A673 (cell line): ENCODE data around the gene NUDT14.

Source experiments
- CTCF ChIP-seq: fragments of 300-800, 200-600 bp; sonication (generic); conservative IDR thresholded peaks from 2 replicates; pipeline ENCODE4 v1.5.1; 2017; ENCODE audit warnings: low read depth, mild to moderate bottlenecking, antibody characterized with exemption, low read length, moderate library complexity, mixed read lengths
- EZH2 ChIP-seq: fragments of 200-600 bp; sonication (generic); IDR thresholded peaks from 2 replicates; pipeline ENCODE4 v1.6.1; 2017; ENCODE audit warnings: borderline replicate concordance, low read depth, mild to moderate bottlenecking, mixed read lengths, antibody characterized with exemption, low read length; ENCODE audit not compliant: poor library complexity, severe bottlenecking

DNA sequence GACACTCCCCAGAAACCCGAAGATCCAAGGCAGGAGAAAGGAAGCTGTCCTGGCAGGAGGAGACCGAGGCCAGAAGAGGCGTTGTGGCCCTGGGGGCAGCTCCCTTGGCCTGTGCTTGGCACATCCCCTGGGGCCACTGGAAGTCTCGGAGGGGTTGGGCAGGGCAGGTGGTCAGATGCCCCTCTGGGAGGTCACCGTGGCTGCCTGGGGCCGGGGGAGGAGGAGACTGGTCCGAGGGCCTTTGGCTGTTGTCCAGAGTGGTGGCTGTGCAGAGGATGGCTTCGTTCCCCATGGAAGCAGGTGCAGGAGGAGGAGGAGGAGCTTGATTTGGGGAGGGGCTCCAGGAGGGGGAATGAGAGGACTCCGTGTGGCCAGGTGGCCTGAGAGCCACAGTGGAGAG, 3.3 kb upstream of the NUDT14 start:
- TF ChIP-seq CTCF (no peak), EZH2 (no peak)
